A549 (cell line): ENCODE data around the gene LILRA1. TPM values are rescaled to one million over a fixed set of nuclear protein-coding genes. Genes with fewer than 3 reads are reported as not detected.
"Not testable (repeated sequence)": the region's sequence is repeated elsewhere in the genome, so short reads cannot be mapped to it uniquely, and the experiment has no call there.

ENCODE experiments used
- ATAC-seq, 2 experiments: fragments of 200-7000 bp in 1 of 2; fragments of >200 bp in 1 of 2; cut with Nextera tagmentation in 1 of 2; cut with Tn5 transposase in 1 of 2; 3 replicates each; pipeline versions ENCODE4 v1.8.0 to v1.9.1; 2018 to 2020; ENCODE audit warnings: mild to moderate bottlenecking in 1 of 2, moderate library complexity in 1 of 2
- CTCF ChIA-PET: fragments of 300-600 bp; sonication (Branson Sonifier 250); formaldehyde crosslinking; extraction: SDS; loops from one replicate; lab custom pipeline; 2021; ENCODE audit warnings: antibody characterized with exemption, inconsistent platforms; lab: Yijun Ruan, JAX
- POLR2A ChIA-PET: fragments of 350-600 bp; formaldehyde crosslinking; extraction: SDS; loops from one replicate; lab custom pipeline; 2021; ENCODE audit warnings: antibody characterized with exemption, inconsistent platforms; lab: Yijun Ruan, JAX
- DNase-seq, 2 experiments: peaks; one replicate each; pipeline versions ENCODE4 v3.0.0 to v3.0.0-alpha.2; 2011 to 2016; ENCODE audit warnings: low read depth in 1 of 2, low spot score in 1 of 2
- FAIRE-seq: peaks from 2 replicates; lab custom pipeline; 2011; peaks lifted over from hg19 to GRCh38; lab: Jason Lieb, UNC
- H3K27ac ChIP-seq, 2 experiments: fragments of >200 bp; sonication (Bioruptor Twin); formaldehyde crosslinking; 3 replicates each; pipeline ENCODE4 v1.5.1; 2016 to 2017
- H3K4me1 ChIP-seq: fragments of >200 bp; sonication (Bioruptor Twin); formaldehyde crosslinking; 3 replicates; pipeline ENCODE4 v1.6.1; 2016
- H3K4me2 ChIP-seq: fragments of >200 bp; sonication (Bioruptor Twin); formaldehyde crosslinking; 3 replicates; pipeline ENCODE4 v1.6.1; 2016
- H3K4me3 ChIP-seq: fragments of >200 bp; sonication (Bioruptor Twin); formaldehyde crosslinking; 3 replicates; pipeline ENCODE4 v1.5.1; 2016
- H3K9me3 ChIP-seq: fragments of >200 bp; sonication (Bioruptor Twin); formaldehyde crosslinking; 3 replicates; pipeline ENCODE4 v1.6.1; 2016
- ATOH8 ChIP-seq: fragments of 250-450 bp; sonication (Bioruptor Pico); IDR thresholded peaks from 2 replicates; pipeline ENCODE4 v1.5.0; 2020; ENCODE audit warnings: low read depth, mild to moderate bottlenecking, moderate library complexity
- FOSB ChIP-seq: fragments of 250-450 bp; sonication (Bioruptor Pico); IDR thresholded peaks from 2 replicates; pipeline ENCODE4 v1.5.0; 2020; ENCODE audit warnings: mild to moderate bottlenecking, moderate library complexity
- FOSL2 ChIP-seq, 2 experiments: fragments of 450-650 bp in 1 of 2; fragments of >200 bp in 1 of 2; sonication (Bioruptor Twin) in 1 of 2; formaldehyde crosslinking; IDR thresholded peaks; 2 replicates each; pipeline versions ENCODE4 v1.5.0 to v1.6.1; 2016 to 2020; ENCODE audit warnings: mild to moderate bottlenecking in 1 of 2, moderate library complexity in 1 of 2
- FOXS1 ChIP-seq: fragments of 250-450 bp; sonication (Bioruptor Pico); IDR thresholded peaks from 2 replicates; pipeline ENCODE4 v1.5.0; 2020; ENCODE audit warnings: mild to moderate bottlenecking, moderate library complexity
- HOXB5 ChIP-seq: fragments of 250-450 bp; sonication (Bioruptor Pico); IDR thresholded peaks from 2 replicates; pipeline ENCODE4 v1.5.0; 2020; ENCODE audit warnings: mild to moderate bottlenecking, moderate library complexity
- NFE2L2 ChIP-seq: fragments of 150-350 bp; conservative IDR thresholded peaks from 2 replicates; pipeline ENCODE4 v1.6.1; 2014; ENCODE audit warnings: low read length
- NR3C1 ChIP-seq: fragments of >200 bp; sonication (Bioruptor Twin); formaldehyde crosslinking; IDR thresholded peaks from 3 replicates; pipeline ENCODE4 v1.6.1; 2017
- RAD21 ChIP-seq, 2 experiments: fragments of >200 bp in 1 of 2; sonication (Bioruptor Twin) in 1 of 2; formaldehyde crosslinking in 1 of 2; IDR thresholded peaks in 1 of 2; conservative IDR thresholded peaks in 1 of 2; 2 replicates in 1 of 2; 3 replicates in 1 of 2; pipeline ENCODE4 v1.6.1; 2012 to 2018; ENCODE audit warnings: inconsistent platforms in 1 of 2
- RCOR1 ChIP-seq: fragments of 150-350 bp; IDR thresholded peaks from 2 replicates; pipeline ENCODE4 v1.6.1; 2014; ENCODE audit warnings: antibody characterized with exemption, low read length, low read depth
- REST ChIP-seq: fragments of 200-600 bp; sonication (generic); IDR thresholded peaks from 2 replicates; pipeline ENCODE4 v1.6.1; 2016; ENCODE audit warnings: antibody characterized with exemption, mild to moderate bottlenecking, moderate library complexity
- RFX5 ChIP-seq: fragments of 450-650 bp; IDR thresholded peaks from 2 replicates; pipeline ENCODE4 v1.7.1; 2014; ENCODE audit warnings: antibody characterized with exemption, mild to moderate bottlenecking, moderate library complexity
- ZNF302 ChIP-seq: fragments of 250-450 bp; sonication (Bioruptor Pico); IDR thresholded peaks from 2 replicates; pipeline ENCODE4 v1.9.0; 2021; ENCODE audit warnings: inconsistent platforms, mild to moderate bottlenecking, moderate library complexity
- WGBS: methylation state at CpG from one replicate; pipeline ENCODE4 v1.1.6; 2017; ENCODE audit errors: missing lambda C conversion rate; 5-methylcytosine and 5-hydroxymethylcytosine counted together
- polyA plus RNA-seq, 4 experiments: library from polyadenylated mRNA; depleted of rRNA in 3 of 4; stranded (reverse); fragments of >200 nt; fragmentation: RNase III in 1 of 4; extraction: RNeasy Plus Mini Kit Qiagen cat#74134 plus additional on column Dnase treatment in 1 of 4; gene quantifications; 2 replicates in 3 of 4; 3 replicates in 1 of 4; pipeline ENCODE4 v1.2.3, GENCODE V29; 2011 to 2017
- TF ChIP-seq, protein P1 (sequence below): IDR thresholded peaks from 2 replicates; pipeline ENCODE4 v1.6.1; 2012; ENCODE audit warnings: low read depth, borderline replicate concordance

The LILRA1 gene
- polyA plus RNA-seq, 2 of the 4 experiments (the other 2 are of a cell fraction), result not detected

GRCh38 chr19:54571715-54572615 lies 21.5 kb upstream of the LILRA1 start:
- CTCF ChIA-PET, FAIRE-seq, DNase-seq, ATAC-seq, POLR2A ChIA-PET, H3K27ac ChIP-seq, H3K4me1 ChIP-seq, H3K4me3 ChIP-seq, H3K4me2 ChIP-seq, H3K9me3 ChIP-seq: not testable (repeated sequence)
- WGBS, result 19% methylated on average over 16 of the region's 17 CpGs

GRCh38 chr19:54572696-54573311 lies 20.6 kb upstream of the LILRA1 start:
- no peak overlapping the region for H3K27ac ChIP-seq
- FAIRE-seq (no peak), ATAC-seq (no peak)

DNA sequence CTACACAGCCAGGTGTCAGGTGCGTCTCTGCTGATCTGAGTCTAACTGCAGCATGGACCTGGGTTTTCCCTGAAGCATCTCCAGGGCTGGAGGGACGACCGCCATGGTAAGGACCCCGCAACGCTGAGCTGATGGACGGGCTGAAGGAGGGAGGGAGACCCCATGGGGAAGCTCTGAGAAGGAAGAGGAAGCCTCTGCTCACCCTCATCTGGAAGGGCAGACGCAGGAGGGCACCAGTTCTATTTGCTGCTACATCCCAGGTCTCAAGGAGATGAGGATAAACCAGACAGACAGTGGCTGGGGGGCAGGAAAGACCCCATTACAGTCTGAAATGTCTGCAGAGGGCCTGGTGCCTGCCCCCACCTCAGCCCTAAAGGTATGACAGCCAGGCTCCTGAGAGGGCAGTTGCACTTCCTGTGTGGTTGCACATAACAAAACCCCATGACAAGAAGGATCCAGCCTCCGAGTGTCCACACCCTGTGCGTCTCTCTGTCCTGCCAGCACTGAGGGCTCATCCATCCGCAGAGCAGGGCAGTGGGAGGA lies 20.0 kb upstream of the LILRA1 start, which contains the start of gene LILRA2:
Gene LILRA2 (plus strand): TSS at position 461 of the 543 bp plus-strand sequence. CDS start 89 bp downstream, outside the sequence.
- no peak within 1 kb of the TSS for H3K4me2 ChIP-seq
- POLR2A ChIA-PET, result no interaction called here
- no peak within 1 kb of the TSS for H3K4me3 ChIP-seq
- H3K4me1 ChIP-seq, result no peaks in the 10 kb centered on the region
- ATAC-seq (peak; percentile 12 to 54; a peak in 3 of 6 replicates), DNase-seq (no peak), FAIRE-seq (no peak)
- WGBS, result 5% methylated on average over 8 of the region's 10 CpGs
- no peak within 1 kb of the TSS for H3K27ac ChIP-seq
- TF ChIP-seq FOSL2 (IDR thresholded peaks at IDR 0.05) (no peak), FOSL2 (CRISPR knock-in tag; IDR thresholded peaks at IDR 0.05) (no peak), NR3C1 (no peak), REST (no peak)
- TF ChIP-seq, protein P1, sequence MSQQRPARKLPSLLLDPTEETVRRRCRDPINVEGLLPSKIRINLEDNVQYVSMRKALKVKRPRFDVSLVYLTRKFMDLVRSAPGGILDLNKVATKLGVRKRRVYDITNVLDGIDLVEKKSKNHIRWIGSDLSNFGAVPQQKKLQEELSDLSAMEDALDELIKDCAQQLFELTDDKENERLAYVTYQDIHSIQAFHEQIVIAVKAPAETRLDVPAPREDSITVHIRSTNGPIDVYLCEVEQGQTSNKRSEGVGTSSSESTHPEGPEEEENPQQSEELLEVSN, result no peak
- H3K9me3 ChIP-seq, result no peaks in the 10 kb centered on the region; the same call in 2 of the 3 replicates
- CTCF ChIA-PET, result no interaction called here

More at GRCh38 chr19:54572696-54573311, 20.6 kb upstream of the LILRA1 start:
- Histone ChIP-seq H3K9me3 (no peaks in the 10 kb centered on the region), H3K4me2 (no peak overlapping the region), H3K4me1 (no peaks in the 10 kb centered on the region), H3K4me3 (no peak overlapping the region)
- TF ChIP-seq ZNF302 (CRISPR knock-in tag) (no peak), RCOR1 (no peak), NFE2L2 (no peak), RFX5 (no peak), FOXS1 (CRISPR knock-in tag) (no peak), HOXB5 (CRISPR knock-in tag) (no peak), FOSB (no peak), RAD21 (conservative IDR thresholded peaks at IDR 0.05 in 1 of 2, IDR thresholded peaks at IDR 0.05 in 1 of 2) (no peak), ATOH8 (CRISPR knock-in tag) (no peak)
- CTCF ChIA-PET, result no interaction called here
- POLR2A ChIA-PET, result no interaction called here
- DNase-seq, result no peak
- WGBS, result 4% methylated on average over 9 of the region's 9 CpGs
